Astrocyte of the hippocampus (primary cell): ENCODE data around the gene FANCI.
"Not testable (repeated sequence)": the region's sequence is repeated elsewhere in the genome, so short reads cannot be mapped to it uniquely, and the experiment has no call there.

ENCODE experiments used
- DNase-seq: peaks from one replicate; pipeline ENCODE4 v3.0.0; 2011; ENCODE audit warnings: low read depth, low spot score

FANCI gene

GRCh38 chr15:89225588-89225987, 18.2 kb upstream of the FANCI start:
- DNase-seq = no peak

- no peak for DNase-seq
Measured at GRCh38 chr15:89226359-89227221, 17.2 kb upstream of the FANCI start.

GRCh38 chr15:89227425-89227824, 16.4 kb upstream of the FANCI start:
- no peak for DNase-seq

- DNase-seq = no peak
Measured at GRCh38 chr15:89230277-89230676, 13.5 kb upstream of the FANCI start.

GRCh38 chr15:89231832-89232231, 11.9 kb upstream of the FANCI start:
- no peak for DNase-seq

GRCh38 chr15:89239883-89240810, 3.6 kb upstream of the FANCI start:
- not testable (repeated sequence) for DNase-seq

GRCh38 chr15:89243046-89243690, 611 bp upstream of the FANCI start:
- DNase-seq = no peak

GRCh38 chr15:89244574-89244903, 760 bp downstream of the FANCI start:
- DNase-seq = no peak

GRCh38 chr15:89247446-89247845, 3.7 kb downstream of the FANCI start:
- DNase-seq = no peak

GRCh38 chr15:89248584-89248983, 4.8 kb downstream of the FANCI start:
- no peak for DNase-seq

GRCh38 chr15:89250142-89250541, 6.4 kb downstream of the FANCI start:
- DNase-seq = not testable (repeated sequence)

- DNase-seq = not testable (repeated sequence)
Measured at GRCh38 chr15:89277281-89277680, 33.5 kb downstream of the FANCI start.

GRCh38 chr15:89278307-89278706, 34.5 kb downstream of the FANCI start:
- DNase-seq = no peak

- no peak for DNase-seq
Measured at GRCh38 chr15:89282631-89283030, 38.9 kb downstream of the FANCI start.

- DNase-seq = no peak
Measured at GRCh38 chr15:89283201-89283600, 39.4 kb downstream of the FANCI start.

GRCh38 chr15:89291934-89292438, 48.2 kb downstream of the FANCI start:
- DNase-seq = no peak

GRCh38 chr15:89293012-89293411, 49.2 kb downstream of the FANCI start:
- DNase-seq = no peak

GRCh38 chr15:89299896-89300295, 56.1 kb downstream of the FANCI start:
- DNase-seq = peak; percentile 52

- DNase-seq = no peak
Measured at GRCh38 chr15:89301304-89302089, 57.7 kb downstream of the FANCI start.

GRCh38 chr15:89303986-89304385, 60.2 kb downstream of the FANCI start:
- DNase-seq = no peak

GRCh38 chr15:89305395-89305794, 61.6 kb downstream of the FANCI start:
- no peak for DNase-seq
